Endothelial cell of umbilical vein (primary cell): Measurements from ENCODE around the gene ZDHHC14. TPM values are rescaled to one million over a fixed set of nuclear protein-coding genes. Genes with fewer than 3 reads are reported as not detected.

Experiments used
- BruUV-seq: library from RNA; stranded (reverse); fragments of 400-500 nt; replicated peaks from 2 replicates; lab custom pipeline; 2021; lab: Mats Ljungman, UMichigan
- CTCF ChIA-PET: fragments of 300-600, 350-600 bp; sonication (Branson Sonifier 250); formaldehyde crosslinking; loops from one replicate; lab custom pipeline; 2021; ENCODE audit warnings: antibody characterized with exemption, inconsistent platforms; lab: Charles Lee
- POLR2A ChIA-PET: fragments of 300-600, 350-600 bp; sonication (Branson Sonifier 250); formaldehyde crosslinking; loops from one replicate; lab custom pipeline; 2021; ENCODE audit warnings: antibody characterized with exemption, inconsistent platforms; lab: Charles Lee
- DNase-seq: peaks from one replicate; pipeline ENCODE4 v3.0.0-alpha.2; 2011; ENCODE audit warnings: low read depth, low spot score
- FAIRE-seq: peaks from 2 replicates; lab custom pipeline; 2011; peaks lifted over from hg19 to GRCh38; lab: Jason Lieb, UNC
- H2AFZ ChIP-seq: 2 replicates; pipeline ENCODE4 v1.6.0; 2012; ENCODE audit warnings: low read depth, low read length, control low read depth, inconsistent platforms
- H3K27ac ChIP-seq: 2 replicates; pipeline ENCODE4 v1.5.1; 2011; ENCODE audit warnings: low read depth, mild to moderate bottlenecking, control low read depth, low read length, moderate library complexity; ENCODE audit not compliant: insufficient read depth
- H3K27me3 ChIP-seq, 2 experiments: 2 replicates each; pipeline versions ENCODE4 v1.6.0 to v1.6.1; 2011; ENCODE audit warnings: low read length in 2 of 2, mixed read lengths in 1 of 2; ENCODE audit not compliant: control insufficient read depth in 2 of 2, insufficient read depth in 2 of 2
- H3K36me3 ChIP-seq, 2 experiments: 2 replicates in 1 of 2; 3 replicates in 1 of 2; pipeline ENCODE4 v1.5.1; 2011; ENCODE audit warnings: low read length in 2 of 2, mild to moderate bottlenecking in 1 of 2, moderate library complexity in 1 of 2; ENCODE audit not compliant: control insufficient read depth in 2 of 2, insufficient read depth in 2 of 2; ENCODE audit errors: extremely low read depth in 1 of 2
- H3K4me1 ChIP-seq: 3 replicates; pipeline ENCODE4 v1.5.1; 2011; ENCODE audit warnings: mild to moderate bottlenecking, low read length; ENCODE audit not compliant: control insufficient read depth, insufficient read depth; ENCODE audit errors: extremely low read depth
- H3K4me2 ChIP-seq: 2 replicates; pipeline ENCODE4 v1.6.1; 2011; ENCODE audit warnings: low read length, control low read depth, mixed read lengths; ENCODE audit not compliant: insufficient read depth
- H3K4me3 ChIP-seq, 3 experiments: fragments of 200-600 bp in 1 of 3; sonication (generic), shearing (Covaris generic) in 1 of 3; replicated peaks in 1 of 3; 2 replicates each; pipeline ENCODE4 v1.5.1; 2011 to 2016; ENCODE audit warnings: control low read depth in 3 of 3, low read length in 3 of 3, mild to moderate bottlenecking in 2 of 3, inconsistent platforms in 1 of 3, low read depth in 1 of 3, moderate library complexity in 1 of 3; ENCODE audit not compliant: insufficient read depth in 1 of 3
- H3K79me2 ChIP-seq: 2 replicates; pipeline ENCODE4 v1.6.0; 2012; ENCODE audit warnings: low read length, inconsistent platforms; ENCODE audit not compliant: control insufficient read depth, insufficient read depth
- H3K9ac ChIP-seq: replicated peaks from 2 replicates; pipeline ENCODE3; 2011; ENCODE audit warnings: low read length, control low read depth; ENCODE audit not compliant: insufficient read depth; ENCODE audit errors: extremely low read depth
- H3K9me1 ChIP-seq: replicated peaks from 3 replicates; pipeline ENCODE4 v1.6.0; 2011; ENCODE audit warnings: mild to moderate bottlenecking, low read length; ENCODE audit not compliant: control insufficient read depth, insufficient read depth; ENCODE audit errors: extremely low read depth
- H3K9me3 ChIP-seq: replicated peaks from 2 replicates; pipeline ENCODE4 v1.5.1; 2012; ENCODE audit warnings: low read length, inconsistent platforms; ENCODE audit not compliant: control insufficient read depth, insufficient read depth
- H4K20me1 ChIP-seq: replicated peaks from 2 replicates; pipeline ENCODE3; 2011; ENCODE audit warnings: mild to moderate bottlenecking, low read length; ENCODE audit not compliant: control insufficient read depth, insufficient read depth; ENCODE audit errors: extremely low read depth
- CTCF ChIP-seq, 2 donors: IDR thresholded peaks; 1 replicate in 1 of 2; 2 replicates in 1 of 2; pipeline ENCODE4 v1.5.1; 2011; ENCODE audit warnings: low read length in 2 of 2, mild to moderate bottlenecking in 2 of 2, moderate library complexity in 2 of 2, control low read depth in 1 of 2, inconsistent platforms in 1 of 2, low read depth in 1 of 2; ENCODE audit not compliant: insufficient read depth in 1 of 2; ENCODE audit errors: extremely low read depth in 1 of 2
- EZH2 ChIP-seq: IDR thresholded peaks from 2 replicates; pipeline ENCODE4 v1.6.1; 2012; ENCODE audit warnings: borderline replicate concordance, low read depth, mild to moderate bottlenecking, moderate library complexity, low read length, inconsistent platforms; ENCODE audit not compliant: severe bottlenecking
- FOS ChIP-seq: IDR thresholded peaks from 2 replicates; pipeline ENCODE4 v1.6.1; 2011; ENCODE audit warnings: mild to moderate bottlenecking, low read length, moderate library complexity, borderline replicate concordance; ENCODE audit not compliant: insufficient read depth
- GATA2 ChIP-seq: IDR thresholded peaks from 2 replicates; pipeline ENCODE4 v1.7.0; 2011; ENCODE audit warnings: low read depth, mild to moderate bottlenecking, moderate library complexity, mixed read lengths, low read length; ENCODE audit not compliant: insufficient read length, insufficient read depth
- JUN ChIP-seq: IDR thresholded peaks from 2 replicates; pipeline ENCODE4 v1.6.1; 2011; ENCODE audit warnings: borderline replicate concordance, low read depth; ENCODE audit not compliant: insufficient read length, insufficient read depth
- MAX ChIP-seq: IDR thresholded peaks from 2 replicates; pipeline ENCODE4 v1.6.1; 2011; ENCODE audit not compliant: insufficient read depth, insufficient read length
- MYC ChIP-seq: IDR thresholded peaks from one replicate; pipeline ENCODE4 v1.6.1; 2011; ENCODE audit warnings: mild to moderate bottlenecking, low read depth, low read length
- POLR2A ChIP-seq: IDR thresholded peaks from 2 replicates; pipeline ENCODE4 v1.6.1; 2012; ENCODE audit warnings: low read depth, mild to moderate bottlenecking, control low read depth, low read length
- POLR2AphosphoS5 ChIP-seq: IDR thresholded peaks from 2 replicates; pipeline ENCODE4 v1.6.1; 2012; ENCODE audit warnings: low read depth, mild to moderate bottlenecking, control low read depth, low read length, moderate library complexity; ENCODE audit not compliant: insufficient read depth
- dilution Hi-C: fragments of 300-500 bp; cut with MboI; formaldehyde crosslinking; loops from one replicate; pipeline ENCODE4 v1.15.0; 2019; ENCODE audit warnings: low sequenced_read_pairs; ENCODE audit not compliant: extremely low pct_ligation_motif_present
- intact Hi-C: fragments of 100-400 bp; cut with micrococcal nuclease; formaldehyde crosslinking; loops from one replicate; pipeline ENCODE4 v1.10.0; 2022
- polyA plus RNA-seq, 4 experiments: library from polyadenylated mRNA; depleted of rRNA in 3 of 4; stranded (reverse) in 3 of 4; unstranded in 1 of 4; fragments of >200 nt; gene quantifications; 2 replicates each; pipeline versions ENCODE4 v1.2.1 to v1.2.3, GENCODE V29; 2011 to 2012; ENCODE audit warnings: missing spikeins in 1 of 4
- total RNA-seq: library from RNA; stranded (reverse); gene quantifications from 2 replicates; pipeline ENCODE4 v1.2.3, GENCODE V29; 2021

Gene ZDHHC14
- total and polyA plus RNA-seq, 2 donors (not counting 3 experiments of a cell fraction or from before 2014, with no cell fraction given), result 23.0 to 25.6 TPM

- BruUV-seq, result no TSS peak
- no peak for DNase-seq
- CTCF ChIA-PET, result interaction anchor here (1.2 kb wide), 1 partner anchor 107 kb away, joined by 3 read pairs; no protein-coding TSS in a partner anchor
- H4K20me1 ChIP-seq, result no peaks in the 10 kb centered on the region
- POLR2A ChIA-PET, result no interaction called here
- intact Hi-C loops, result no loop called here
- no peak overlapping the region for H3K27ac ChIP-seq
- no peaks in the 10 kb centered on the region for H3K9me1 ChIP-seq
- peak; percentile 8 for FAIRE-seq
- H3K9ac ChIP-seq, result no peak overlapping the region
- no peaks in the 10 kb centered on the region for H3K4me1 ChIP-seq
- no peaks in the 10 kb centered on the region for H3K36me3 ChIP-seq
- no peaks in the 10 kb centered on the region for H3K79me2 ChIP-seq
- H2AFZ ChIP-seq, result no peak overlapping the region
- no peak overlapping the region for H3K4me3 ChIP-seq
- no peak for TF ChIP-seq MYC
- no peak for TF ChIP-seq FOS
- TF ChIP-seq GATA2, result no peak
- TF ChIP-seq MAX, result no peak
- TF ChIP-seq POLR2AphosphoS5, result no peak
- no peak for TF ChIP-seq JUN
- TF ChIP-seq POLR2A, result no peak
- no peak for TF ChIP-seq CTCF (IDR thresholded peaks at IDR 0.05; ENCODE audit: extremely low read depth in 1 of 2, insufficient read depth in 1 of 2, low read depth in 1 of 2, low read length in 2 of 2)
- TF ChIP-seq EZH2, result no peak
- no peak overlapping the region for H3K4me2 ChIP-seq
- dilution Hi-C loops, result no loop called here
- no peaks in the 10 kb centered on the region for H3K27me3 ChIP-seq
- no peaks in the 10 kb centered on the region for H3K9me3 ChIP-seq
Measured at GRCh38 chr6:157488058-157488457, 107.1 kb downstream of the ZDHHC14 start.
